Activated CD4-positive, alpha-beta T cell treated with anti-CD3 and anti-CD28 coated beads, Interleukin-2, amount 50 U/mL, for 4 hours (primary cell): Measurements from ENCODE around the gene KIAA1210.
"Not testable (repeated sequence)": the region's sequence is repeated elsewhere in the genome, so short reads cannot be mapped to it uniquely, and the experiment has no call there.

Experiments used
- DNase-seq, 2 experiments: peaks; one replicate each; pipeline ENCODE4 v3.0.0-alpha.2; 2020

Gene KIAA1210

DNA sequence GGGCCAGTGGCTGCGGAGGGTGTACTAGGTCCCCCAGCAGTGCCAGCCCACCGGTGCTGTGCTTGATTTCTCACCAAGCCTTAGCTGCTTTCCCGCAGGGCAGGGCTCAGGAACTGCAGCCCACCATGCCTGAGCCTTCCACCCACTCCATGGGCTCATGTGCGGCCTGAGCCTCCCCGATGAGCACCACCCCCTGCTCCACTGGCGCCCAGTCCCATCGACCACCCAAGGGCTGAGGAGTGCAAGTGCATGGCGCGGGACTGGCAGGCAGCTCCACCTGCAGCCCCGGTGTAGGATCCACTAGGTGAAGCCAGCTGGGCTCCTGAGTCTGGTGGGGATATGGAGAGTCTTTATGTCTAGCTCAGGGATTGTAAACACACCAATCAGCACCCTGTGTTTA lies 98.0 kb downstream of the KIAA1210 start:
- not testable (repeated sequence) for DNase-seq

- DNase-seq = no peak
Measured at GRCh38 chrX:119028733-119029330, 98.8 kb downstream of the KIAA1210 start.
